ENCODE measurements around the gene CTNNA2. TPM values are rescaled to one million over a fixed set of nuclear protein-coding genes. Genes with fewer than 3 reads are reported as not detected.

Gene CTNNA2
- polyA plus RNA-seq, 3 donors = 4.1 to 5.4 (median 4.4) TPM

DNA sequence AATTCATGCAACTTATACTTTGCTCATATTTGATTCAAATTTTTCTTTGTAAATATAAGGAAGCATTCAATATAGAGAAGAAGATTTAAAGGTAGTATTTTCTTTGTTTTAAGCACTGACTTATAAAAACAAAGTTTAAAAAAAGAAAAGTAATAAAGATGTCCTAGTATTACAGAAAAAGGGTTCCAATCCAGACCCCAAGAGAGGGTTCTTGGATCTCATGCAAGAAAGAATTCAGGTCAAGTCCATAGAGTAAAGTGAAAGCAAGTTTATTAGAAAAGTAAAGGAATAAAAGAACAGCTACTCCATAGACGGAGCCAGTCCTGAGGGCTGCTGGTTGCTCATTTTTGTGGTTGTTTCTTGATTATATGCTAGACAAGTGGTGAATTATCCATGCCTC is 267.9 kb downstream of the CTNNA2 start:
- DNase-seq (ENCODE audit: low read depth in 3 of 3, low spot score in 2 of 3) = no peak

DNA sequence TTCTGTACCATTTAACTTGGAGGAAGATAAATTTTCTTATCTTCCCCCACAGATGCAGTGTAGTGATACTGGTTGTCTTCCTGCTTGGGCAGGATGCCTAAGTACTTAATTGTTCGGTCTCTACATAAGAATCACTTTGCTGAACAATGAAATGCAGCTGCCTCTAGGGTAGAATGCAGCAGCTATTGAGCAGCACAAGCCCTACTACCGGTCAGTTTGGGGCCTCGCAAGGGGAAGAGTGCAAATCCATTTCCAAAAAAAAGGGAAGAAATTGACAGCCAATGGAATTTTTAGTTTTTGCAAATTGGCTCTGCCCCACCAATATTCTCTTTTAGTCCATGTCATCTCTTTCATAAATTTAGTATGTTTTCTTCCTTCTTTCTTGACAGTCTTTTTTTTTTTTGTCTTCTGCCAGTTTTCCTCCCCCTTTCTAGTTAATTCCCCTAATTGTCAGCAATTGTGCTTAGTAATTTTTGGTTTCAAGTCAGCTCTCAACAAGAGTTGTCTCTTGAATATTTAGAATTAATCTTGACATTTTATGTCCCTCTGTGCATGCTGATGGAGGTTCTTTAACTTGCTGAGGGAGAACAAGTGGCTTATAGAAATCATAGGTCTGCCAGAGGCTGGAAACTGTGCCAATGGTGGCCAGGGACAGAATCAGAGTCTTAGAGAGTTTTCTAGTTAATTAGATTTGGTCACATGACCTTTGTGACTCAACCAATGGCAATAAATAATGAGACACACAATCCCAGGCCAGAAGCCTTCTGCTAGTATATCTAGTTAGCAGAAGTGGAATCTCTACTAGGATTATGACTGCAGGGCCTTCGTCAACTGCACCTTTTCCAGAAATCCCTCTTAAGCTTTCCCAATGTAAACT is 270.0 kb downstream of the CTNNA2 start:
- DNase-seq (ENCODE audit: low read depth in 3 of 3, low spot score in 2 of 3) = no peak

DNA sequence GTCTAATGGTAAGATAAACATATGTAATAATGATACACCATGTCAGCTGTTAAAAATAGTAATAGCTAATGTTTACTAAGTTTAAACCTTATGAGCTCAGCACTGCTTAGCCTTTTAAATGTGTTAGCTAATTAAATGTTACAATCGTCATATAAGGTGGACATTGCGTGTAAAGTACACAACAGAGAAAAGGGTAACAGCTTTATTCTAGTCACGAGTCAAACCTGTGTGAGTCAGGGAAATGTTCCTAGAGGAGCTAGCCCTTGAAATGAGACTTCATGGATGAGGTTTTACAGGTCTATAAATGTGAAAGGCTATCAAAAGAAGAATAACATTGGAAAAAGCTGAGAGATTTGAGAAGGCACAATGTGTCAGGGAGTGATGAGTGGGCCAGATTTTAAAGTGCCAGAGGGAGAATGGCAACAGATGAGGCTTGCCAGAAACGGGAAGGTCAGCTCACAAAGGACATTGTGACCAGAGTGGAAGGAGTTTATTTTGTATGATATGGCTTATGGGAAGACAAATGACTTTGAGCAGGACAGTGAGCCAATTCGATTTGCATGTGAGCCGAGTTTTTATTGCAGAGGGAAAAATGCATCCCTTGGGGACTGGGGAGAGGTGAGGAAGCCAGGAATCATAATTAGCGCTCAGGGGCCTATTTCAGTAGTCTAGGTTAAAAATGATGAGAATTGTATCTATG is 276.3 kb downstream of the CTNNA2 start:
- DNase-seq (ENCODE audit: low read depth in 3 of 3, low spot score in 2 of 3) = no peak

DNA sequence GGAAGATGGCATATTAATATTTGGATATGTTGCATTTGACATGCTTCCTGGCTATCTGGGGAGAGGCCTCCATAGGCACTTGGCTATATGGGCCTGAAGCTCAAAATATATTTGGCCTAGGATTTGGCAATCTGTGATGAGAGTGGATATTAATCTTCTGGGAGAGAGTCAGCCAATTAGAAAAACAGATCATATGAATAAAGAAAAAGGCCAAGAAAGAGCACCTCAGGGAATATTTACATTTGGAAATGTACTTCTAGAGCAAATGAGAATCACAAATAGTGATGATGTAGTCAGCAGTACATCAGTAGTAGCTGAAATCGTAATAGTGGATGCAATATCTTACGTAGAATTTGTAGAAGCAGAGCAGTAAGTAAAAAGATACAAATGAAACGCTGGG is 277.0 kb downstream of the CTNNA2 start:
- DNase-seq (ENCODE audit: low read depth in 3 of 3, low spot score in 2 of 3) = no peak

DNA sequence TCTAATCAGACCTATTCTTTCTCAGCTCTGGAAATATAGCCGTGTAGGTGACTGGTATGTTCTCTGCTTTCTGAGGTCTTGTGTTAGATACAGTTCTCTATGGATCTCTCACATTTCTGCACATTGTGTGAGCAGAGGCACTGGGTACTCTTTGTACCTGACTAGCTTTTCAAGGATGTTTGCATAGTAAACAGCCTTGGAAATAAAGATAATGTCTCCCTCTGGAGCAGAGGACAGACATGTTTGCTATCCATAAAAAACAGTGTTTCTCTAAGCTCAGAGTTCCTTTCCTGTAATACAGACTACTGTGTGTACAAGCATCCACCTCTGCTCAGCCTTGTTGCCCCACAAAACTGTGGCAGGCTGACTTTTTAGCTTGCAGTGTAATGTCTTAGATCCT is 279.2 kb downstream of the CTNNA2 start:
- no peak for DNase-seq (ENCODE audit: low read depth in 3 of 3, low spot score in 2 of 3)

DNA sequence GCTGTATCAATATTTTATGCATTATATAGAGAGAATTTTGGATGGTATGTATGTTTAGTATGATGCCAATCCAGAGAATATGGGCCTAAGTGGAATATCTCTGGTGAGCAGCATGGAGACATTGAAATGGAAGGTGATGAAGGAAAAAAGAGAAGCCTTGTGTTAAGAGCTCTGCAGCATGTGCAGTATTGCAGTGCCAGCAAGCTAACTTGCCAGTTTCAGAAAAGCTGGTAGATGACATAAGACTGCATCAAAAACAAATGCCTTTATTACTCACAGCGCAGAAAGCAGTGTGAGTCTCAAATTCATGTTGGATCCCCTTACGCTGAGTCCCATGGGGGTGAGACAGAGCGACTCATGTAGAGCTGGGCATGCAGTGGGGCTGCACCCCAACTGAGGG is 280.2 kb downstream of the CTNNA2 start:
- DNase-seq (ENCODE audit: low read depth in 3 of 3, low spot score in 2 of 3) = no peak

DNA sequence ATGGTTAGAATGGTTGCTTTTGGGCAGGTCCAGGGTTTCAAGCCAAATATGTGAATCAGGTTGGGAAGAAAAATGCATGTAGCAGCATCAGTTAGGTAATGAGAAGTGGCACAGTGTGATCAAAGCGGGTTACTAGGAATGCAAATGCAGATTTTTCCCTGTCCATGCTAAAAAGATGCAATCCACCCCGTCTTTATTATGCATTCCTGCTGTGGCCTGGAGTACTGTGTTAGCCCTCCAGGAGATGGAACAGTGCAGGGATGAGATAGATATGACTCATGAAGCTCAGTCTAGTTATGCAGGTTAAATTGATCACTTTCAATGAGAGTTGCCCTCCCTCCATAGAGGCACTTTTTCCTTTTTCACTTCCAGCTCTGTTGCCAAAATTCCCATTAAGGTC is 283.8 kb downstream of the CTNNA2 start:
- DNase-seq (ENCODE audit: low read depth in 3 of 3, low spot score in 2 of 3) = no peak

DNA sequence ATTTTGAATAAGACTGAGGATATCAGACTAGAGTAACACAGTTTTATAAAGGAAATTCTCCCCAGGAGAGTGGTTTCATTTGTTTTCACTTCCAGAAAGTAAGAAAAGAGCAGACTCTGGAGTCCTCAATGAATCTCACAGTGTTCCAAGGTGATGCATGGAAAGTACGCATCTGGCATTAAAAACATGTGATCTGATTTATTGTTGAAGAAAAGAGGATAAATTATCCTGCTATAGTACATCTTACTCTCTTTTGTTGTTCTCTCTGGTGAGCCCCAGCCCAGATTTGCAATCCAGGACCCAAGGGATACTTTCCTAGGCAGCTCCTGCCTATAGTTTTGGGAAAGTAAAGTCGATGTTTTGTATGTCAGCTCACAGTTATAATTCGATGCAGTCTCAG is 285.9 kb downstream of the CTNNA2 start:
- no peak for DNase-seq (ENCODE audit: low read depth in 3 of 3, low spot score in 2 of 3)

DNA sequence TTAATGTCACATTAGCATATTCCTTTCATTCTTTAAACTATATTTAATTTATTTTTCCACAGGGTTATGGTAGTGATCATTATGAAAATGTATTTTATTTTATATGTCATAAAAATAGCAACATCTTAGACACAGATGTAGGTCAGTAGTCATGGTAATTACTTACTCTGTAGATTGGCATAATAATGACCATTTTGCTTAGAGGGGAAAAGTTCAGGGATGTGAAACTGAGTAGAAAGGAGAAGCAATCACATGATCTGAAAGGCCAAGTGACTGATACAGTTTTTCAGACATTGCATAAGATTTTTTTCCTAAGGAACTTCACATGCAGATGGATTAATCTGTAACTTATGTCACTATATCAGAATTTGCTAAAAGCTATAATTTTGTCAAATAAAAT is 286.9 kb downstream of the CTNNA2 start:
- no peak for DNase-seq (ENCODE audit: low read depth in 3 of 3, low spot score in 2 of 3)

DNA sequence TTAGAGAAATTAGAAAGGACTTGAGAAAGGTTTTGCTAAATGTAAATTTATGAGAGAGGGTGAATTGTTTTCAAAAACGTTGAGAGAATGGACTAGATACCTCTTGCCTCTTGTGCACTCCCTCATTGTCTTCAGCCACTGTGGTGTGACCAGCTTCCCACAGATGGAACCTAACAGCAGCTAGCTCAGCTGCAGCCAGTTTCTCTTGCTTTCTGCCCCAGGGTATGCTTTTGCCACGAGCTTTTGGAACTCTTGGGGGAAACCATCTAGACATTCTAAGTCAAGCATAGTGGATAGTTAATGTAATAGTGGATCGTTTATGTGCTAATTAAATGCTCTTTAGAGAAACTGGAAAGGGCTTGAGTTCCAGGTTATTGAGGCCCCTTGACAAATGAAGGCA is 288.2 kb downstream of the CTNNA2 start:
- no peak for DNase-seq (ENCODE audit: low read depth in 3 of 3, low spot score in 2 of 3)

DNA sequence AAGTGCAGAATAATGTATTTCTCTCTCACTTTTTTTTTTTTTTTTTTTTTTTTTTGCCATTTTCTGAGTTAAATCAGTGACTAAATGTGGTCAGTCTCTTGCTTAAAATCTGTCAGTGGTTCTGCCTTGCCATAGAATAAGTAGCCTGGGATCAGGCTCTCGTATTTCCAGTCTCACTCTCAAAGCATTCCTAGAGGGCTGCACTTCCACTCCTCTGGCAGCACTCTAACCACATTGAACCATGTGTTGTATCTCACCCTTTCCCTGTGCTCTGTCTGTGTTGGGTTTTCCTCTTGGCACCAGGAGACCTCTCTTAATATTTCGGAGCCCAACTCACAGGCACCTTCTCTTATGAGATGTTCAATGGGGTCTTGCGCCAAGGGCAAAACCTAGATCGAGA is 304.4 kb downstream of the CTNNA2 start:
- no peak for DNase-seq (ENCODE audit: low read depth in 3 of 3, low spot score in 2 of 3)

DNA sequence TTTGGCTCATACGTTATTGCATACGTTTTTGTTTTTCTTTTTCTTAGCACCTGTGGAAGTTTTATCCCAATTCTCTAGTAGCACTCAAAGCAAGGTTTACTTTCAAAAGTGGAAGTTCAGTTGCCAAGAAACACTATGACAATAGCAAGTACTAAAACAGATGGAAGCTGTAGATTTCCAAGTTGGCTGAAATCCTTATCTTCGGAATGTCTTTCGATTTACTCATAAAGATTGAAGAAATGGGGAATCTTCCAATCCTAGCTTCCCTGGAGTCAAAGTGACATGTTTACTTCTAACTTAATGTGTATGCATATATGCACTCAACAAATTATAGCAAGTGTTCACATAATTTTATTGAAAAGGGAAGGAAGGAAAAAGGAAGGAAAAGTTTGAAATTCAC is 307.4 kb downstream of the CTNNA2 start:
- DNase-seq (ENCODE audit: low read depth in 3 of 3, low spot score in 2 of 3) = no peak

DNA sequence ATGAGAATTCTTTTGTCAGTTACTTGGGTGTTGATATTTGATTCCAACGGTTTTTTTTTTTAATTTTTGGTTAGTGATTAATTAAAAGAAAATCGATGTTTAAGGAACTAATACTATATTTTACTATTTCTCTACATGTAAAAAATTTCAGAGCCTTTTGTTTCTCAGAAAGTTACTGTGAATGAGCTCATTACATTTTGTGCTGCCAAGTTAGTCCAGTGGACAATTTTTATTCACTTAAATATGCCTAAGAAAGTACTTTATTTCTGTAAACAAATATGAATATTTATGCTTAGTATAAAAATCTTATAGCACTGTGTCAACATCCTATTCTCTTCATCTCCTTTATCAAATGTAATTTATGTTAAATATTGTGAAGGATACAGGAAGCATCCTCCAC is 309.3 kb downstream of the CTNNA2 start:
- no peak for DNase-seq (ENCODE audit: low read depth in 3 of 3, low spot score in 2 of 3)

DNA sequence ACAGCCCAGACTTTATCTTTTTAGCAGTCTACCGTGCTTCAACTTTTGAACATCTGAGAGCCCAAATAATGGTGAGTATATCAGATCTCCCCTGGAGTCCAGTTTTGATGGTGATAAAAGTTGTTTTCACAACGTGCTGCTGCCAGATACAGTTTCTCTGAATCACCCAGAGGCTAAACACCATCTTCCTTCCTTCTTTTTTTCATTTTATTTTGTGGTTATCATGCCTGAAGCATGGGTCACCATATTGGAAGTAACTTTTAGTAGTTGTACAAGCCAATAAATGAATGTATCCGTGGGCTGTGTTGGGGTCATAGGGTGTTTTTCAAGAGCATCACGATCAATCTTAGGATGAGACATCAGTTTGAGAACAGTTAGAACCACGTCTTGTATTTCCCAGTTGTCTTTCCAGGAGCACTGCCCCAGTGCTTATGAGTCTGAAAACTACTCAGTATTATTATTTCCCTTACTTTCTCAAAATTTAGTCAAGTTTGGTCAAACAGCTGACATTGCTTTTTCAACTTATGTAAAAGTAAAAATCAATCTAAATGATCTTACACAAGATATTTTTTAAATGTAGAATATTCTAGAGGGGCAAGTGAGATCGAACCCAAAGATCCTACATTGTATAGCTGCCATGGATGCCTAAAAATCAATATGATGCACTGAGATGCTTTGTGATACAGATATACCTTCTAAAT is 311.4 kb downstream of the CTNNA2 start:
- no peak for DNase-seq (ENCODE audit: low read depth in 3 of 3, low spot score in 2 of 3)

DNA sequence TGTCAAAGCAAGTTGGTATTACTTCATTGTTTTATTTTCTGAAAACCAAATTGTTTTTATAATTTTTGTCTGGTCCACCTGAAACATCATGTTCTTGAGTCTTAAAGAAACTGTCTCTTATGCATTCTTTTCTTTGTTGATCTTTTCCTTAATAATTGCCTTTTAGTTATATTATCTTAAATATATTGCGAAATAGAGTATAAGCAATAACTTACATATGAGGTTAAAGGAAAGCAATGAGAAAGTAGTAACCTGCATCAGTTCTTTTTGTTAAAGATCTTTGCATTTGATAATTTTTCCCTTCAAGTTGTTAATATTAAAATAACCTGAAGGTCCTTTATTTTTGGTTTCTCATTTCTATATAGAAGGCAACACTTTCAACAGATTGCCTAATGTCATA is 315.0 kb downstream of the CTNNA2 start:
- no peak for DNase-seq (ENCODE audit: low read depth in 3 of 3, low spot score in 2 of 3)

DNA sequence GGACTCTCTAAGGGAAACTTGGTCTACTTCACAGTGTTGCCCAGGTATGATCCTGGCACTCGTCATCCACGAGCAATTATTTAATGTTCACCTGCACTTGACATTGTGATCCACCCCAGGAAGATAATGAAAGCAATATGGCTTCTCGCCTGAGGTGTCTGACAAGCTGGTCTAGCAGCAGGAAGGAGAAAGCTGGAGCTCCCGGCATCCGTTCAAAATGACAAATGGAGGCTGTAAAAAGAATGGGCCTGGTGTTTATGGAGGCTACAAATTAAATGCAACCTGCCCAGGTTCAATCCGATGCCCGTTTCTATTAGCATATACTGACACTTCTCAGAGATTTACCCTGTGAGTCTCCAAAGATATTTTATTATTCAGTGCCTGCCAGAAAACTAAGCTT is 317.6 kb downstream of the CTNNA2 start:
- no peak for DNase-seq (ENCODE audit: low read depth in 3 of 3, low spot score in 2 of 3)

DNA sequence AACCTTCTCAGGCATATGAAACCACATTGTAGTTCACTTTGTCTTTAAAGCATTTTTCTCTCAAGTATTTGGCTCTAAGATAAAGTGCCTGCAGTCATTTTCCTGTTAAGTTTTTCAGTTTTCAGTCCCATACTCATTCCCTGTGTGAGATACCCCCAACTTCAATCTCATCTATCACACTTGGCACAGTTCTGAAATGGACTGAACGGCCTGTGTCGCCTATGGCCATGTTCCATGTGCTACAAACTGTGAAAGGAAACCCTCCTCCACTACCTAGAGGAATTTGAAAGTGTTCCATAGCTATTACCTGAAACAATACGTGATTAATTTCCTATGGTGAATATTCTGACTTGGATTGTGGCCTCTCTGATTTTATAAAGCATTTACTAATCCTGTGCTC is 319.1 kb downstream of the CTNNA2 start:
- DNase-seq (ENCODE audit: low read depth in 3 of 3, low spot score in 2 of 3) = no peak

DNA sequence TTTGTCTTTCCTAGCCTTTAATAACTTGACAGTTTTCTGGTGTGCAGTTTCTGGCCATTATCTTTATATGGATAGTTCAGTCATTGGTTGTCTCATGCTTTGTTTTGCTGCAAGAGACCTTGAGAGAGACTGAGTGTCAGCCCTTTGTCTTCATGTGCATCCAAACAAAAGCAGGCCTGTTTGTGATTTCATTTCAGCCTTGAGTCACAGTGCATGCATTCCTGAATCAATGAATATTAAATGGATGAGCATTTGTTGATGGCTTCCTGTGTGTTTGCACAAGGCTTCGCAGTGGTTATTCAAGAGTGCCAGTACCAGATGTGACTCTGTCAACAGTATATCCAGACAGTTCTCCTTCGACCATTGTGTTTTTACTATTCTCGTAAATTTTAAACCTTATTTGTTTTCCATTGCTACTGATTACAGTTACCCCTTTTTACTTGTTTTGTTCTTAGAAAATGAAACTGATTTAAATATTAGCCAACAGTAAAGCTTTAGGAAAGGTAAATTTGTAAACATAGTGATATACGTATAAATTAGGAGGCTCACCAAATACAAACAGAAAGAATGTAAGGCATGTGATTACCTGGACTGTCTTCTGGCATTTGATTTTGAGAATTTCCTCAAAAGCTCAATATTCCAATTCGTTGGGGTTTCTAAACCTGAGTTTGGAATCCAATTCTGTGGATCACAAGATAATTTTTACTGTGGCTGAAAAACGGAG is 319.8 kb downstream of the CTNNA2 start:
- DNase-seq (ENCODE audit: low read depth in 3 of 3, low spot score in 2 of 3) = no peak

DNA sequence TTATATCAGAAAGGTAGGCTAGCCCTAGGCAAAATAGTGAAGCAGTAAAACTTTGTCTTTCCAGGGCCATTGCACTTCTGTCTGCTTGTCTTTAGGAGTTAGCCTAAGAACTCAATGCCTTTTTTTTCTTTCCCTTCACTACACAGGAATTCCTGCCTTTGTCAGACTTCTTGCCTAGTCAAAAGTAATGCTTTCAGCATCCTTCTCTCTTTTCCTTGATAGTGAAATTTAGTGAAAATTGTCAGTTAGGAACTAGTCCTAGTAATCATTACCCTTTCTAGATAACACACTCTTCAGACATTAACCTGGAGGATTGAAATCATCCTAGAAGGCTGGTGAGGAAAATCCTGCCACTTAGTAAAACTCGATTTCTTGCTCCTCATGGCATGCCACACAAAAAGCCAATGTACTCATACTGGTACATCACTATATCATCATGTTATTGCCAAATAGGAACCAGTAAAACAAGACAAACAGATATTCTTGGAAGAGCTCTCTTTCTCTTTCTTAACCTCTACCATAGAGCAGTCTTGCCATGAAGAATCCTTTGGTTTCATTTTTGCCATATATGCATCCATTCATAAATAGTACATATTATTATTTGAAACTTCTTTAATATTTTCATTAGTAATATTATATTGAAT is 320.5 kb downstream of the CTNNA2 start:
- DNase-seq (ENCODE audit: low read depth in 3 of 3, low spot score in 2 of 3) = no peak

DNA sequence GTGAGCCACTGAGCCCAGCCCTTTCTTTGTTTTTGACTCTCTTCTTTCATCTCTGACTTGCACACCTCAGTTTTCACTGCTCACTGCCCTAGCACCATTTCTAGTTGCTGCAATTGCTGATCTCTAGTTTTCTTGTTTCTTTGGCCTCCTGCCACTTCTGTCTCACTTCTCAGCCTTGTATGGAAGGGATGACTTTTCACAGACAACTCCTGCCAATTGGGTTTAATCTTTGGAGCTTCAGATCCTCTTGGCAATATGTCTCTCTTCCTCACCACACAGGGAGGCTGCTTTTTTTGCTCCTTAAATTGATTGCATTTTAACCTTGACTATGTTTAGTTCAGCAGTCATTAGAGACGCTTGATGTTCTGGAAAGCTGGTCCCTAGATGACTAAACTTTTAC is 323.1 kb downstream of the CTNNA2 start:
- DNase-seq (ENCODE audit: low read depth in 3 of 3, low spot score in 2 of 3) = no peak

DNA sequence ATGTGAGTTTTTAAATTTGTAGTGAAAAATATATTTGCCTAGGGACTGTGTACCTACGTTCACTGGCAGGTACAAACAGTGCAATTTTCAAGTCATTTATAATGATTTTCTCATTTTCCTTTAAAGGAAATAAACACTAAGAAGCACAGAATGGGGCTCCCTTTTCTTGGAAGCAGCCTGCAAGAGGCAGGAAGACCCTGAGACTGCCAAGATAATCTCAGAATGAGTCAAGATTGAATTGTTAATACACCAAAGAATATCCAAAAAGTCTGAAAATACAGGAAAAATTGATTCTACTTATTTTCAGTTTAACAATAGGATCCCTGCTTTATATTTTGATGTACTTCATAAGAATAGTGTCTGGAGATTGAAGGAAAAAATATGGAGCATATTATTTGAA is 331.2 kb downstream of the CTNNA2 start:
- no peak for DNase-seq (ENCODE audit: low read depth in 3 of 3, low spot score in 2 of 3)

Data from right renal cortex interstitium (tissue), 3 donors.